CD4-positive, alpha-beta T cell treated with Interleukin-17A for 1 hour (primary cell): ENCODE measurements around the gene SCEL.

Experiments
- DNase-seq: peaks from one replicate; pipeline ENCODE4 v3.0.0-alpha.2; 2020

SCEL gene

DNA sequence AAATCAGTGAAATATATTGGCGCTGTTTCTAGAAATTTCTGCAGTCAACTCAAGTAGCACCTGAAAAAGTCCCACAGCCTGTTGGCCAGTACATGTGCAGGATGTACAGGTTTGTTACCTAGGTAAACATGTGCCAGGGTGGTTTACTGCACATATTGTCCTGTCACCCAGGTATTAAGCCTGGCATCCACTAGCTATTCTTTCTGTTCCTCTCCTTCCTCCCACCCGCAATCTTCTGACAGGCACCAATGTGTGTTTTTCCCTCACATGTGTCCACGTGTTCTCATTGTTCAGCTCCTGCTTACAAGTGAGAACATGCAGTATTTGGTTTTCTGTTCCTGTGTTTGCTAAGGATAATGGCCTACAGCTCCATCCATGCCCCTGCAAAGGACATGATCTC, 13.1 kb upstream of the SCEL start:
- DNase-seq: no peak

DNA sequence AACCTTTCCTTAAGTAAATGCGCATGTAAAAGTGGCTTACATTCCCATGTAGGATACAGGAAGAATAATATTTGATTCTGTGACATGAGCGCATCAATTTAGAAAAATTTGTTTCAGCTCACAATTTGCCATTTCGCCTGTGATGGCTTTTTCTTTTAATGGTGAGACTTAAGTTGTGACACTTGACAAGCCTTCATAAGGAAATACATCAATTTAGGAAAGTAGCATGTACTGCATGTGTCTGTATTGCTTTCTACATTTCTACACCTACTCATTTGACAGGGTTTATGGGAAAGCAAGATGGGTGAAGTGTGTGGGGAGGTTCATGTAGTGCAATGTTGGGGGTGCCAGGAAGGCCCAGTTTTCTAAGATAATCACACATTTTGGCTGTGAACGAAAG, 12.1 kb upstream of the SCEL start:
- DNase-seq: no peak

DNA sequence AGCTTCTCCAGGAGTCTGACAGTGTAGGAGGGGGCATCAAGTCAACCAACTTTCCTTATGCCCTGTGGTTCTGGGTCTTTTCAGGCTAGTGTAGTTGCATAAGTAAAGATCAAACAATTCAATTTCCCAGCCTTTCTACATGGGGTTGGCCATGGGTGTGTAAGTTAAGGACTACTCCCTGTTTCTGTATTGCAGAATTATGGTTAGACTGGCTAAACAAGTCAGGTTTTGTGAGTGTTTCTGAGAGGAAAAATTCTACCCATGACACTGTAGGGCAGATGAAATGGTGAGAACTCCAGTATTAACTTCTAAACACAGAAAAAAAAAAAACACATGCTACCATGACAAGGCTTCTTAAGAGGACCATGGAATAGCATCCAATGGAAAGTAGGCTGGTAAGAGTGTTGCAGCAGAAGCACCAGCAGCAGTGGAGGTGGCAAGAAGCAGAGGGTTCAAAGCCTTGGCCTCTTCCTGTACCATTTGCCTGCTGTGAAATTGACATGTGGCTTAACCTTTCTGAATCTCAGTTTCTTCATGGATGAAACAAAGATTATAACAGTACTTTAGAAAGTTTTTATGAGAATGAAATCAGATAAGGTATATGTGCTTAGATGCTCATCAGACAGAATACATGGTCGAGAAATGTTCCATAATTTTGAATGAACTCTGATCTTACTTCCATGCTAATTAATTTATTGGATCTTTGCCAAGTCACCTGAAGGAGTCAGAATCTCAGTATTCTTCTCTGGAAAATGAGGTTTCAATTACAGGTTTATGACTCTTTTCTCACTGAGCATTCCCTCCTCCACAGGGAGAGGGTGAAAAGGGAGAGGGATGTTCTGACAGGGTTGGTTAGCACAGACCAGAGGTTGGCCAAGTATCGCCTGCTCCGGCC, 11.4 kb upstream of the SCEL start:
- DNase-seq: no peak

DNA sequence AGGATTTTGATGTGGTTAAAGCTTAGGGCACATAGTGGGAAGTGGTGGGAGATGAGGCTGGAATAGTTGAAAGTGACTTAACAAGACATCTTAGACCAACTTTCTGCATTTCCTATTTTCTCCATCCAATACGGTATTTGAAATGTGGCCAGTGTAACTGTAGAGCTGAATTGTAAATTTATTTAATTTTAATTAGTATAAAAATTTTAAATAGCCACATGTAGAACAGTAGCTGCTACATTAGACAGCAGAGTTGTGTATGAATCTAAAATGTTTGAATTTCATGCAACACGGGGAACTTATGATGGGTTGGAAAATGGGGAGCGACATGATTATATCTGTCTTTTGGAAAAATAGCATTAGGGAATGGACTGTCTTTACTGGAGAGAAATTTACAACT, 7.1 kb upstream of the SCEL start:
- no peak for DNase-seq

DNA sequence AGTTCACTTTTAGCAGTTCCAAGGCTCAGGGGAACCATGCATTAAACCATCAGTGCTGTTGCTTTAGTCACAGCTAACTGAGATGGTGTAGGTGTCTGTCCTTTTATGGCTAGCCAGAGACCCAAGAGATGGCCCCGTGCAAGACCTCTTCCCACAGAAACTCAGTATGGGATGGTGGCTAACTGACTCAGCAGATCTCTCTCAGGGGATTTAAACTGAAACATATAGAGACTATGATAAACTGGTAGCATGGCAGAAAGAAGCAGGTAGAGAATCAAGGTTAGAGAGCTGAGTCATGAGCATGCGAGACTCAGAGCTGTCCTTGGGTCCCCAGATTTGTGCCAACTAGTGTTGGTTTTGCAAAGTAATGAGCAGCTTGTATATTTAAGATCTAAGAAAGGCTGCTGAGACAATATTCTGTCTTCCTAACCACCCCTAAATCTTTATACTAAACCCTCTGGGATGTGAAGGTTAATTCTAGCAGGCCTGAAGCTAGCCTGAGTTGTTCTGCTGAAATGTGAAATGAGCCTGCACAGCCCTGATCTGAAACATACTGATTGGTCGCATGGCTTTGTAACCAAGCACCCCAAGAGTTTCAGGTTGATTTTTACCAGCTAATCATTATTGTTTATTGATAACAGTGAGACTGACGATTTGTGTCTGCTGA, 6.5 kb upstream of the SCEL start:
- no peak for DNase-seq

DNA sequence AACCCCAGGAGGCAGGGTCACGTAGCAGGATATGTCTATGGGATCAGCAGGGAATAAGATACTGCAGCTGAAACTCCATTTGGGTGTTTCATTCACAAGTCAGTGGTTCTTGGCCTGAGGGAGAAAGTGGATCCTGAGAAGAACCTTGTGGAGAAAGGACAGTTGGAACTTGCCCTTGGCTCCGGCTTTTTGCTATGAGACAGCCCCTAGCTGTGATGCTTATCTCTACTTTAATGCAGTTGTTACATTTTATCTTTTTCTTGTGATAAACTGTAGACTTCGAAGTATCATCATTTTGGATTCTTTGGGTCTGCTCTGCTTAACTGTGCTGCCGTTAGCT, 6.0 kb upstream of the SCEL start:
- DNase-seq: no peak

DNA sequence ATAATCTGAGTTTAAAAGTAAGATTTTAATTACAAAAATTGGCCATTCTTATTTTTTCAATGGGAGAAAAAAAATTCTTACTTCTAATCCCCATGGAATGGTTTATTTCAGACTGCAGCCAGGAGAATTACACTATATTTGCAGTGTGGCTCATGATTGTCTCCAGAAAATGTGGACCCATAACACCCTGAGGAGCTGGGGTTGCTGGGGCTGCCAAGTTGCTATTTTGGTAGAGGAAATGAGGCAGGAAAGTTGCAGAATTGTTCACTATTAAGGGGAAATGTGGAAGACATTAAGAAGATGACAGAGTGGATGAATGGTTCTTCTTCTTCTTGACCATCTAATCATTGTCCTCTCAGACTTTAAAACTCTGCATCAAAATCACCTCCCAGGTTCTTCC, 4.6 kb upstream of the SCEL start:
- no peak for DNase-seq

DNA sequence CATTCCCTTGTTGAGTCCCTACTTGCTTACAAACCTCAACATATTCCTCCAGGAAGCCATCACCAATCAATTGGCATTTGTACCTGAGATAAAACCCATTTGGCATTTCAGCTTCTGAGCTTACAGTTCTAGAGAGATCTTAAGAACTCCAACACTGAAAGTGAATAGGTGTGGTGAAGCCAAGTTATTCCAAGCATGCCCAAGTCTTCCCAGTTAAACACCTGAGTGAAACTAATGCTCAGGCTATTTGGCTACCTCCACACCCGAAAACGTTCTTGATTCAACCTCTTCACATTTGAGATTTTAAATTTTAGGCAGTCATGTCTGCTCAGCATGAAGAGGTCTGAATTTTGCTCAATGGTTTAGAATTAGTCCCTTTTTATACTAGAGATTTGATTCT, 2.5 kb upstream of the SCEL start:
- no peak for DNase-seq

DNA sequence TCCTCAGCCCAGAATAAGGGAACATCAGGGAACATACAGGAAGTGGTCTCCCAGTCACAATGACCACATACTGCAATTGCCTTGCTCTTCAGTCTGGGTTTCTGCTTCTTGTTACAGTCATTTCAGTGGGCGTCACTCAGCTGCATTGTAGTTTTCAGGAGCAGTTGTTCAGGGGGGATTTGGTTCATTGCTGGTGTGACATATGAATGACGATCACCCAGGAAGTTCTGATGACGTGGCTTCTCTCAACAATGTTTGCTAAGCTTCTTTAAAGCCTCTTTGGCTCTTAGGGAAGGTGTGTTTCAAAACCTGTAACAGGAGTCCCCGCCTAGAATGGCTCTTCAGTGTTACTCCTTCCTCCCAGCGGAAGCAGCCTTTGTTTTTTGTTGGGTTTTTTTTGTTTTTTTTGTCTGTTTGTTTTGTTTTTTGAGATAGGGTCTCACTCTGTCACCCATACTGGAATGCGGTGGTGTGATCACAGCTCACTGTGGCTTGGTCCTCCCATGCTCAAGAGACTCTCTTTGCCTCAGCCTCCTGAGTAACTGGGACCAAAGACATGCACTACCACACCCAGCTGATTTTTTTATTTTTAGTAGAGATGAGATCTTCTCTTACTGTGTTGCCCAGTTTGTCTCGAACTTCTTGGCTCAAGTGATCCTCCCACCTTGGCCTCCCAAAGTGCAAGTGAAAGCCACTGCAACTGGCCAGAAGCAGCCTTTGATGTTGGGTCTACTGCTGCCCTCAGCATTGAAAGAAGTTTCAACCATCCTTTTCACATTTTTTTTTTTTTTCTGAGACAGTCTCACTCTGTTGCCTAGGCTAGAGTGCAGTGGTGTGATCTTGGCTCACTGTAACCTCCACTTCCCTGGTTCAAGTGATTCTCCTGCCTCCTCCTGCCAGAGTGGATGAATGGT, 1.4 kb upstream of the SCEL start:
- DNase-seq: no peak

DNA sequence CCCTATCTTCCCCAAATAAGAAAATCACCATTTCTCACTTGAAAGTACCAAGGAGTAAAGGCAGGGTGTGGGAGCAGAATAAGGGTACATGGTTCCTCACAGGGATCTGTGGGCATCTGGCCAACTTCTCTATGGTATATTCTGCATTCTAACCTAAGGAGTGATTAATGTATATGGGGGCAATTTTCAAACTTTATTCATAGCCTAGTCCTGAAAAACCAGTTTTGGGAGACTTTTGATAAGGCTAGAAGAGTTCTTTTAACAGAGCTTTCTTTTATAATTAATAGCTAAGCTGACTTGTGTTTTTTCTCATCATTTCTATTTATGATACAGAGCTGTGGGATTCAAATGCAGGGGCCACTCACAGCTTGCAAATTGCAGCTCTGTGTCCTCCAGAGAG, 852 bp downstream of the SCEL start:
- DNase-seq: no peak

DNA sequence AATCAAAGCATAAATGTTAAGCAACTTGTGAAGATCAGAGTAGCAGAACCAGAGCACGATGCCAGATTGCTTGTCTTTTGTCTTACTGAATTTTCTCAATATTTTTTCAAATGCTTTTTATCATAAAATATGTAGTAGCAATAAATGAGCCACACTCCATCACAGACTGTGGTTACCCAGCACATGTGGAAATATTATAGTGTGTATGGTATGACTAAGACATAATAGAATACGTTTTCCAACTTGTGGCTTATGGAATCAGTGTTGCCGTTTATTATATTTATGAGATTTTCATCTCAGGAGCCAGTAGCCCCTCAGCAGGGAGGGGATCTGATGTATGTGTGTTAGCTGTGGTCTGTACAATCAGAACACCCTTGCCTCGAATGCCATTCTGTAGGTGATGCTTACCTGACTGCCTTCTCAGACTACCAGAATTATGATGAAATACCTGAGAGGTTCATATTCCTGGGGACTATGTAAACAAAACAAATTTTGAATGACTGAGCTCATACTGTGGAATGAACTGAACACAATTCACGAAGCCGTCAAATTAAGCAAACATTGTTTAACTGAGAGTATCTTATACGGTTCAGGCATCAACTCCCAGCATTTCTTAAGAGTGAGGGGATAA, 1.9 kb downstream of the SCEL start:
- DNase-seq: no peak

DNA sequence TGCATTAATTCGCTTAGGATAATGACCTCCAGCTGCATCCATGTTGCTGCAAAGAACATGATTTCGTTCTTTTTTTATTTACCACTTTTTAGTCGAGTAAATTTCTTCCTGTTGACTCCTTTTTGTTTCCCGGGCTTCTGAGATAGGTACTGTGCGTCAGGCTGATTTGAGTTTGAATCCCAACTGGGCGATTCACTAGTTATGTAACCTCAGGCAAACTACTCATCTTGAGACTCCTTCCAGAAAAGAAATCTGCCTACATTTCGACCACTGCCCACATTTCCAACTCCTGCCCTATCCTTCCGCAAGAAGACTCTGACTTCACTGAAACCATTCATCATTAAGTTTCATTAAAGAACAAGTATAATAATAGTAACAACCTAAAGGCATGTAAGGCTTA, 8.2 kb downstream of the SCEL start:
- no peak for DNase-seq

DNA sequence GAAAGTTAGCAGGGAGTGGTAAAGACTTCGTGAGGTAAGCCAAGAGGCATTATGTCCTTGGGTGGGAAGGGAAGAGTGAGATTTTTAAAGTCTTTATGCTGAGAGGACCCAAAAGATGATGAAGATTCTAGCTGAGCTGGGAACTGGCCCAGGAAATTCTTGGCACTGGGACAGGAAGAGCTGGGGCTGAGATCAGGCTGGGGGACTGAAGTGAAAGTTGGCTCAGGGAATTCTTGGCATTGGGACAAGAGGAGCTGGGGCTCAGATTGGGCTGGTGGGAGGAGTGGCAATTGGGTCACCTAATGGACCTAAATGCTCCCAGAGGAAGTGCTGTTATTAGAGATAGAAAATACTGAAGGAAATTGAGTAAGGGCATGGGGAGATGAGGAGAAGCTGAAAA, 8.8 kb downstream of the SCEL start:
- DNase-seq: no peak

DNA sequence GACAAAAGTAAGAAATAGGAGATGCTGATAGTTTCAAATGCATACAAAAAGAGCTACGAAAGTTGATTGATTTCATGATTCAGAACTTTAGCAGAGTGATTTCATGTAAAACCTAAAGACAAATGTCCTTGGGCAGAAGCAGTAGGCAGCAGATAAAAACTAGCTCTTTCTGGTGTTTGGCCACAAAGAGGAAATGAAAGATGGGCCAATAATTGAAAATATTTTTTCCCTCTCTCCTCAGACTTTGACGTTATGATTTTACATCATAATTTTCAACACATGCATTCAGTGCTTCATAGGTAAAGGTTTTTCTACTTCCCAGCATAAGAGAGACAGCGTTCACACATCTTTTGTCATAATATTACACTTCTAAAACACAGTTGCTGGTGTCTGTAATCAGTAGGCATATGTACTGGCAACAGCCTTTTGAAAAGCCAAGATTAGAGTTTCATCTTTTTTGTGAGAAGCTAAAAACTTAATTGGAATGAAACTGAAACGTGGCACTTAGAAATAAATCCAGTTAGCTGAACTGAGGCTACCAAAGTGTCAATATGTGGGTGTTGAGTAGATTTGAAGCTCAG, 9.3 kb downstream of the SCEL start:
- no peak for DNase-seq

DNA sequence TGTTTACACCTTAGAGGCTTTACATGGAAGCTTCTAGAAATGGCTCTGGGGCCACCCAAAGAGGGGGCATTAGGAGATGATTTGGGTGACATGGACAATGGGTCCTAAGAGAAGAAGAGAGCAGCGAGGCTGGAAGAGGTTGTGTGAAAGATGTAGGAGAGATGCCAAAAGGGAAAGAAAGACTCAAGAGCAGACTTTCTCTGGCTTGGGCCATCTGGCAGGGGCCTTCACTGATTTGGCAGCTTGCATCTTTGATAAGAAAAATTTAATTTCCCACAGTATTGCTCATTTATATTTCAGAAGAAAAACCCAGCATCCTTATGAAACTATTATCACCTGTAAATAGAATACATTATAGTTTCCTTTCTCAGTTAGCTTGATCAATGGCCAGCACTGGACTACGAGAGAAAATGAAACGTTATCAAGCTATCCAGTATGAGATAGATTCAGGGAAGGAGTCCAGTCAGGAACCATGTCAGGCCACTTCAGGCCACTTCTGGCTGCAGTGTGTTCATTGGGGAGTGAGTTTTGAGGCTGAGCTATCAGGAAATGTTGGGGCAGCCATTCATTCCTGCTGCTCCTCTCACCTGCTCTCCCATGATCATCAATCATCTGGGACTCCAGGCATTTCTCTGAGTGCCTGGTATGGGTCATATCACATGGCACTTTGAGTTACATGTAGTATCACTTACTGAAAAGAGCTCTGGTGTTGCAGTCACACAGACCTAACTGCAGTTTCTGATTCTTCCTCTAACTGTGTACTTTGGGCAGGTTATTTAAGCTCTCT, 10.3 kb downstream of the SCEL start:
- no peak for DNase-seq

DNA sequence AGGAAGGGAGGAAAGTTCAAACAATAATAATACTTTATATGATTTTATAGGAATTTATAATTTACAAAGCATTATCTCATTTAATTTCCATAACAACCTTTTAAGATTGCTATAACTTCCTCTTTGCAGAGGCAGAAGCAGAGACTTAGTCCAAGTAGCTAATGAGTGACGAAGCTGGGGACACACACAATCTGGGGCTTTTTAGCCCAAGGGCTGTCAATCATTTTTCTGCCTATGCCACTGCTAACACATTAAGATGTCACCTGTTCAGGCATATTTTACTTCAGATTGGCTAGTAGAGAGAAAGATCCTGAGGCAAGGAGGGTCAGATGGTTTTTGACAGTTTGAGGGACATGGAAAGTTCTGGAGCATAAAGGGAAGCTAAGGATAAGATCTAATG, 12.6 kb downstream of the SCEL start:
- DNase-seq: no peak

DNA sequence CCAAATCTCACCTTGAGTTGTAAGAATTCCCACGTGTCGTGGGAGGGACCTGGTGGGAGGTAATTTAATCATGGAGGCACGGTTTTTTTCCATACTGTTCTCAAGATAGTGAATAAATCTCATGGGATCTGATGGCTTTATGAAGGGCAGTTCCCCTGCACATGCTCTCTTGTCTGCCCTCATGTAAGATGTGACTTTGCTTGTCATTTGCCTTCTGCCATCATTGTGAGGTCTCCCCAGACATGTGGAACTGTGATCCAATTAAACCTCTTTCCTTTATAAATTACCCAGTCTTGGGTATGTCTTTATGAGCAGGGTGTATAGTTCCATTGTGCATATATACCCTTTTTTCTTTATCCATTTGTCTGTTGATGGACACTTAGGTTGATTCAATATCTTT, 13.1 kb downstream of the SCEL start:
- DNase-seq: no peak

DNA sequence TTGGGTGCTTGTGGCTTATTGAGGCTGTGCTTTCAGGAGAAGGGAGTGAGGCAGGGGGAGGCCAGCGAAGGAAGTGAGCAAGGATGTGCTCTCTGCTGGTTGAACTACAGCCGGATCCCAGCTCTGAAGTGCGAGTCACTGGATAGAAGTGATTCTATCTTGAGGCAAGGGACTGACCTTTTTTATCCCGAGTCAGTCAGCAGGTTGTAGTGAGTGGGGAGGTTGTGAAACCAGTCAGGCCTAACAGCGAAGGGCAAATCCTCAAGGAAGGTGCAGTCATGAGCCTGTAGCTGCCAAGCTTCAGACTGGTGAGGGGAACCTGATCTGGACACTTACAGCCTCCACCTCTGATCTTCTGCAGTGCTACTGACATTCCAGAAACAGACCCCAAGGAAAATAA, 18.6 kb downstream of the SCEL start:
- DNase-seq: no peak

DNA sequence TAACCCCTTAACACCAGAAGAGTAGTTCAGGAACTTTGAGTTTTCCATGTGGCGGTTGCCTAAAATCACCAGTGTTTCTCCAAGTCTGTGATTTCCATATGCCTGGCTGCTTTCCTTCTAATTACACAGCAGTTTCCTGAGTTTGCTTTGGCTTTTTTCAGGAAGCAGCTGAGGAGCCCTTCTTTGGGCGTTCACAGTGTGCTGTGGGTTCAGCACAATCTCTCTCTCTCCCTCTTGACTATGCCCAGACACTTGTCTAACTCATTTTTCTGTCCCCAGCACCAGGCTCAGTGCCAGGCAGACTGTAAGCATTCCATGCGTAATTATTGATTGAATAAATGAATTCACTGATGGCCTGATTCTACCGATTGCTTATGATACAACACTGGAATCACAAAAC, 19.7 kb downstream of the SCEL start:
- DNase-seq: no peak

DNA sequence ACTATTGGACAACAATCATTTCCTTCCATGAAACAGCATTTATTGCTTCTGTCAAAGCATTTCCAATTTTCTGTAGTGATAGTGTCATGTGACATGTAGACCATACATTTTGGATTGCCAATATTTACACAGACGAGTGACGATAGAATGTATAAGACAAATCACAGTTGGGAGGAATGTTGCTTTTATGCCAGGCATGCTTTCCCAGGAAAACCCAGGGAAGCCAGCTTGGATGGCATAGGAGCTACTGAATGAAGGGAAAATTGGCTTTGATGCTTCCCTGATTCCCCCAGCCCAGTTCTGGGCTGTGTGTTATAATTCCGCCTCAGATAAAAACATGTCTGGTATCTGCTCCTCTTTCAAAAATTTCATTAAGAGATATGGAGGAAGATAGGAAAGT, 22.5 kb downstream of the SCEL start:
- no peak for DNase-seq

DNA sequence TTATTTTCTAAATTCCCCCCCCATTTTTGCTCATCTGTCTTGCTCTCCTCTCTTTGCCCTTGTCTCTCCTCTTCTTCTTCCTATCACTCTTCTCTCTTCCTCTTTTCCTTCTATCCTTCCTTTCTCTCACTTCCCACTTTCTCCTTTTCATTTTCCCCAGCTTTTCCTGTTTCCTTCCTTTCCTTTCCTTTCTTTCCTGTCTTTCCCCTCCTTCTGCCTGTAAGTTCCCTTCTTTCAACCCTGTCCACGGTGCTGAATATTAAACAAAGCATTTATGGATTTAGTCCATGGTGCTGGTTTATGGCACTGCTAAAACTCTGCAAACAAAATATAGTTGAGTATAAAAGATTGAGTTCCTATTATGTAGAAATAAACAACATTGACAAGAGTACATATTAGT, 27.6 kb downstream of the SCEL start:
- DNase-seq: no peak

DNA sequence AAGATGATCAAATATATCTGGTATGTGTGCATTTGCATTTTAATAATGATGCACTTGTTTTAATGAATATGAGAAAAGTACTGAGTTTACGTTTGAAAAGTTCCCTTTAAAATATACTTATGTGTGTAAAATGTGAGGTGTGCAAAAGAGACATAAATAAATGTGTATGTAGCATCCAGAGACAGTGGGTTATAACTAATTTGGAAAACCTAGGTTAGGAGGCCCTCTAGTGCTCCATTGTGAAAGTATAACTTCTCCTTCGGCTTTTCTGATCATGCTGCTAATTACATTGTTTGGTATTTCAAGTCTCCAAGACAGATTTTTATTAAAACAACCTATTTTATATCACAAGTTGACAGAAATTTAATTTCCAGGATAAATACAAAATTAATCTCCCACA, 30.1 kb downstream of the SCEL start:
- peak; percentile 11 for DNase-seq
